Stimulated activated CD4-positive, alpha-beta T cell treated with anti-CD3 and anti-CD28 coated beads, Interleukin-12 subunit alpha, Interleukin-12 subunit beta, amount 100 ng/mL, for 24 hours (primary cell): ENCODE data around the gene OPCML.

Experiments used
- DNase-seq, 2 experiments: peaks; one replicate each; pipeline ENCODE4 v3.0.0-alpha.2; 2020; ENCODE audit warnings: low read depth in 2 of 2

OPCML gene

GRCh38 chr11:133361689-133361994, 170.7 kb downstream of the OPCML start:
- no peak for DNase-seq

DNA sequence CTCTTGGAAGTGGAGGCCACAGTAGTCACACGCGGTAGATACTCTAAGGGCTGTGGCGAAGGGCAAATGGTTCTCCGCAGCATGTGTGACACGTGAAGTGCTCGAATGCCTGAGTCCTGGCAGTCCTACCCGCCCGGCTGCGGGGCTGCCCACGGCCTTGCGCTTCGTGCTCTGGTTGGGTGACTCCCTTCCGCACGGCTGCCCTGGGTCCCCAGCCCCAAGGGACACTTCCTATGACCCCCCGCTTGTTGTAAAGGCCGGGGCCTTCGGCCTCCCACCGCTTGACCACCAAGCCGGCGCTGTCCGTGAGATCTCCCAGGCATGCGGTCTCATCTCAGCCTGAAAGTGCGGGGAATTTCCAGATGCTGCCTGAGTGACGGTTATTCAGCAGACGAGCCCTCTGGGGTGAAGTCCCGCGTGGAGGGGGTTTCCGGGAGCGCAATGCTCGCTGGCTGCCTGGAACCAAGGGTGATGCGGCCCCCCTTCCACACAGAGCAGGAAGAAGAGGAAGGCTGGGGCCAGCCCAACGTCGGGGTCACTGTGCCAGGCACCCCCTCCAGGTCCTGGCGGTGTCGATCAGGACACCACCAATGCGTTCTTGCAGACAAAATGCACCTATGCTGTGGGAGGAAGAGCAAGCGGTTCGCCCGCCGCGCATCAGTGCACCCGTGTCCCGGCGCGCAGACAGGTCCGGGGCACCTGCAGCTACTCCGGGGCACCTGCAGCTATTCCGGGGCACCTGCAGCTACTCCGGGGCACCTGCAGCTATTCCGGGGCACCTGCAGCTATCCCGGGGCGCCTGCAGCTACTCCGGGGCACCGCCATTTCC, 171.2 kb downstream of the OPCML start:
- no peak for DNase-seq

DNA sequence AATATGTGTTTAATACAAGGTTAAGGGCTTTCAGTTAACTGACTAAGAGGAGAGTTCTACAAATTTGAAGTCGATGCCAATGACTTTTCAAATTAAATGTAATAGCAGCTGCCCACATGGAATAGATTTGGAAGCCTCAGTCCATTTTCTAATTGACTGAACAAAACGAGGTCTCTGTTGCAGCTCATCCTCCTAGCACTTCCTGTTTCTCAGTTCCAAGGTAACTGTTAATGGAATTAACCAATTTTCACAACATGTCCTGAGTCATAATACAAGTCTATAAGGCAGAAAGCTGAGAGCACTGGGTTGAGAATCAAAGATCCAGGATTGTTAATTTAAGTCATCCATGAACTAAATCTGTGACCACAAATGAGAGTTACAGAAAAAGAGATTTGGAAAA, 177.2 kb downstream of the OPCML start:
- DNase-seq = no peak

- no peak for DNase-seq
Measured at GRCh38 chr11:133354069-133354468, 178.2 kb downstream of the OPCML start.

- no peak for DNase-seq
Measured at GRCh38 chr11:133350045-133350444, 182.3 kb downstream of the OPCML start.

DNA sequence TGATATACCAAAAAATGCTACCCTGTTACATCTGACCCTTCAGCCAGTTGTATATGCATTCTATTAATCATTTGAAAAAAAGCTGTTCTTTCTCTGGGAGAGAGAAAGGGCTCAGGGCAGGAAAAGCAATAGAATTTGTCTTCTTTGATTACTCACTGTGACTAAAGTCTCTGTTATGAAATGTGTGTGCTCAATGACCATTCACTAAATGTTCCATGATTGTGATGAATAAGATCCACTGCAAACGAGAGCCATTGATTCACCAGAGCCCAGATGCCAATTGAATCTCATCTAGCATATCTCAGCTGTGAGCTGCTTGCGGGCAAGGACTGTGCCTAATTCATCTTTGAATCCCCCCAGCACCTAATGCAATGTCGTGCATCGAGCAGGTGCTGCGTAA, 184.3 kb downstream of the OPCML start:
- no peak for DNase-seq

DNA sequence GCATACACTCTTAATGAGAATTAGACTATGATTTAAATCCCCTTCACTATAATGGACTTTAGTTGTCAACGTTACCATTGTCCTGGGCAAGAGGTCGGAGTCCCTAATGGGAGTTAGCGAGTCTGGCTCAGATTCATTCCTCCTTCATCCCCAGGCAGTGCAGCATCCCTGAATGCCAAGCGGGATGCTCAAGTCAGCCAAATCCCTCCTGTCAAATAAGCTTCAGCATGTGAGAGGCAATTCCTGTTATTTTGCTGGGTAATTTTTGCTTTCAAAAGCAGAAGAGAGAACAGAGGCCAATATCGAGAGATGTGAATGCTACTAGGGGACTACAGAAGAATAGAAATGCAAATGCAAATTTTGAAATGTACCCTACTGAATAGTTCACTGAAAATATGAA, 186.2 kb downstream of the OPCML start:
- DNase-seq = no peak

DNA sequence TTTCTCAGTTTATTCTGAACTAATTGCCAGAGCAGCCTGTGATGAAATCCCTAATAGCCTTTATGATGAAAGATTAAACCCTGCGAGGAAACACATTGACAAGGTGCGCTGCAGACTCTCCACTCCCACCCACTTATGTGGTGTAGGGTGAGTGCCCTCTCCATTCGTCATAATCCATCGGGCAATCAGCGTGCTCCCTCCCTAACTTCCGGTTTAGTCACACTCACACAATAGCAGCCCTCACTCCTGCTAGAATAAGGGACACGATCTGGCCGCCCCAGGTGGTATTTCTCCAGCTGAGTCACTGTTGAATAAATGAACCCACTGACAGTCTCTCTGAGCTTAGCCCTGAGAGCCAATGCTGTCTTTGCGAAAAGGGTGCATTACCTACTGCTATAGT, 188.3 kb downstream of the OPCML start:
- no peak for DNase-seq

DNA sequence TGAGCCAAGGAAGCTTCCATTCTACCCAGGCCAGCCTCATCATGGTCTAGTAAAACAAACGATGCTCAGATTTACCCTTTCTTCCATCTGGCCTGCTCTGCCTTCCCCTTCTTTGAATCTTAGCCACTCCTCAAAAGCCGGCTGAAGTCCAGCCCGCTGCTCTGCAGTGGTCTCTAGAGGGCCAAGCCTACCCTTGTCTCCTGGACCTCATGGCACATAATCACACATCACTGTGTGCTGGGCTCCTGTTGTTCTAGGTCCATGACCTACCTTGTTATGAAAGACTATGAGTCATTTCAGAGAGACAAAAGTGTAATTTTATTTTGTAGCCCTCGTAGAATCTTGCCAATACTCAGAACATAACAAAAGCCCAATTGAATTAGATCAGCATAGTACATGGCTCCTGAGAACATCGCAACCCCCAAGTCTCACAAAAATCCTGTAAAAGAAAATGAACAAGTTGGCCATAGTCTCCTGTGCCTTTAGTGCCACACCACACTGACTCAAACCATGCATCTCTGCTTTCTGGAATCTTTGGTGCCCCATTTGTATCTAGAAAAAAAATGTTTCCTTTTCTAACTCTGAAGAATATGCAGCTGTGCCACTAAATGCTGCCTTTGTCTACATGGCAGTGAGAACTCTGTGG, 192.7 kb downstream of the OPCML start:
- no peak for DNase-seq

GRCh38 chr11:133338588-133338987, 193.7 kb downstream of the OPCML start:
- DNase-seq = no peak

DNA sequence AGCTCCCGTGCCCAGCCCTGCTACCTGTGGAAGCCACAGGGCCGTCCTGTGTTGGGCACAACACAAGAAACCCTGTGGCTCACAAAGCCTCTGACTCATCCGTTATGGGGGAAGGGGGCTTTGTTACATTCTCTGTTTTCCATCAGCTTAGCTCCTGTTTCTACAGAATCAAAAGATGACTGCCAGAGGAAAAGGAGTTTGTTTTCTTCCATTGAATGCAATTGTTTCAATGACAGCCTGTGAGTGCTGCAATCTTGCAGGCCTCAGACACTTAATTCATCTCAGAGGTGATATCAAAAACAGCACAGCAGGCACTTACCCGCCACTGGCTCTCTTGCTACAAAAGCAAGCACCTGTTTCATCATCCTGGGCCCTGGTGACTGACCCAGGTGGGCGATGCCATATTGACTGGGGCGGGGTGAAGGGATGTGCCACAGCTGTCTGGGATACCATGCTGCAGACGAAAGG, 194.3 kb downstream of the OPCML start:
- no peak for DNase-seq

DNA sequence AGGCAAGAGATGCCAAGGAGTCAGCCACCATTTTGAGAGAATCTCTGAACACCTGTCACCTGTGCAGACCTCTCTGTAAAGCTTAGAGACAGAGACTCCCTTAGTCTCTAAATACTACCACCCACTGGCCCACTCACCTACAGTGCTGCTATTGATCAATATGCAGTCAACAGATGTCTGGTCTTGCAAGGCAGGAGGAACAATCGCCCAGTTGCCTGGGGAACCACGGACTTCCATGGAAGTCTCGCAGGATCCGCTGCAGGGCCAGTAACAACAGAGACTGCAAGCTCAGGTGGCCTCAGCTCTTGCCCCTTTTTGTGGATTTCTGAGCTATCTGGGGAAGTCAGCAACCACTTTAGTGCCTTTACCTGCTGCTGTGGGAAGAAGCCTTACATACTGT, 195.1 kb downstream of the OPCML start:
- no peak for DNase-seq

- no peak for DNase-seq
Measured at GRCh38 chr11:133331031-133331430, 201.3 kb downstream of the OPCML start.

DNA sequence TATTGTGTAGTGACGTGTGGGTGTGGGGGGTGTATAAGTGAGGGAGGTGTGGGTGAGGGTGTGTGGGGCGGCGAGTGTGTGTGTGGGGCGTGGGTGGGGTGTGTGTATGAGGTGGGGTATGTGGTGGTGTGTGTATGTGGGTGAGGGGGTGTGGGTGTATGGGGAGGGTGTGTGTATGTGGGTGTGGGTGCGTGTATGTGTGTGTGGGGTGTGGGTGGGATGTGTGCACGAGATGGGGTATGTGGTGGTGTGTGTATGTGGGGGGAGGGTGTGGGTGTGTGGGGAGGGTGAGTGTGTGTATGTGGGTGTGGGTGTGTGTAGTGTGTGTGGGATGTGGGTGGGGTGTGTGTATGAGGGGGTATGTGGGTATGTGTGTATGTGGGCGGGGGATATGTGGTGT, 205.5 kb downstream of the OPCML start:
- DNase-seq = no peak

- DNase-seq = no peak
Measured at GRCh38 chr11:133326332-133326731, 206.0 kb downstream of the OPCML start.

DNA sequence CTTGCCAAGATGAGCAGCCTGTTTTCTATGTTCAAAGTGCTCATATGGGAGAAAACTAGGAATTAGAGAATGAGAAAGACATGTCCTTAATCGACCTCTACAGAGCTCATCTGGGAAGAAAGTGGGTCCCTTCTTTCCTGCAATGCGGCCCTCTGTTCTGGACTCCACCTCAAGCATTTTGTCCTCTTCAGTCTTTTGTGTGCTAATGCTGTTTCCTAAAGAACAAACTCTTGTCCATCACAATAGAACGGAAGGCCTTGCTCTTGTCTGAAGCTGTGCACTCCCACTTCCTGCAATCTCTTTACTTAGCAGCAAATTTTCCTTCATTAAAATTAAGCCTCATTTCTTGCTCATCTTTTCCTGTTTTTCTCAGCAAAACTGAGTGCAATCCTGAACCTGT, 206.6 kb downstream of the OPCML start:
- no peak for DNase-seq

- DNase-seq = no peak
Measured at GRCh38 chr11:133323354-133323753, 208.9 kb downstream of the OPCML start.

DNA sequence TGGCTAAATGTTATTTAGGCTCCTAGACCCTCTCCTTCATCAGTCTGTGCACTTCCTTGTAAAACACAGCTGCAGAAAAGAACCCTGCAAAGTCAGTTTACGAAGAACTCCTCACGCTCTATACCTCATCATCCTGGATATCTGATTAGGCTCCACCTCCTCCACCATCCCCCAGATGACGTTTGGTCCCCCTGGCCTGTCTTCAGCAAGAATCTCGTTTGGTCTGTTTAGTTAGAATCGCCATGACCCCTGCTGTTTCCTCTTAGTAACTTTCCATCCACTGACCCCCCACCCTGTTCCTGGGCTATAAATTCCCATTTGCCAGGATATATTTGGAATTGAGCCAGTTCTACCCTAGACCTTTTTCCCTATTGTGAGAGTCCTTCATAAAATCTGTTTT, 214.1 kb downstream of the OPCML start:
- DNase-seq = no peak

DNA sequence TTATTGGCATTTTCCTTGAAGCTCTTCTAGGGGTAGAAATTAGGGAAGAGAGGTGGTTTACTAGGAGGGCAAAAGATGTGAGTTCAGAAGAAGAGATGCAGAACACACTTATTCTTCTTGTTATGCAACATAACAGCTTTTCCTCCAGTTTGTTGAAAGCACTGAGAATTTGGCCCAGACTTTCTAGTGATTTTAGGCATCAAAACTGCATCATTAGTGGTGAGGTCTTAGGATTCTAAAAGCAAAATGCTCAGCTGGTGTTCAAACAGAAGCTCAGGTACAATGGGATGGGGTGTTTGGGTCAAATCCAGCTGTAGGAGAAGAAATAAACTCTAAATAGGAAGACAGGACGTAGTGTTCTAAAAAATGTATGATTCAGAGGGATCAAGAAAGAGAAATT, 221.1 kb downstream of the OPCML start:
- no peak for DNase-seq

DNA sequence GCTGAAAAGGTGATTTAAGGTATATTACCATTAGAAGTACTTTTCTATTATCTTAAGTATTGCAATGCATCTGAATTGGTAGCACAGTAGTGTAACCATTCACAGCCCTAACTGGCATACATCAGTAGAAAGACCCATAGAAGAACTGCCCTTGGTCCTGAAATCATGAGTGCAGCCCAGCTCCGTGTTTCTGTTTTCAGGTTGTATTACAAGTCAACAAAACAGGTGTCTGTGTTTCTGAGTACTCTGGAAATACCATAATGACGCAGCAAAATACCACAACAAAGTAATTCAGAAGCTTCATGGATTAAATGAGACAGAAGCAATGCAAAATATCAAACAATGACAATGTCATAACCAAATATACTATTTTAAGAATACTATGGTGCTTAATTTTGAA, 226.3 kb downstream of the OPCML start:
- no peak for DNase-seq

DNA sequence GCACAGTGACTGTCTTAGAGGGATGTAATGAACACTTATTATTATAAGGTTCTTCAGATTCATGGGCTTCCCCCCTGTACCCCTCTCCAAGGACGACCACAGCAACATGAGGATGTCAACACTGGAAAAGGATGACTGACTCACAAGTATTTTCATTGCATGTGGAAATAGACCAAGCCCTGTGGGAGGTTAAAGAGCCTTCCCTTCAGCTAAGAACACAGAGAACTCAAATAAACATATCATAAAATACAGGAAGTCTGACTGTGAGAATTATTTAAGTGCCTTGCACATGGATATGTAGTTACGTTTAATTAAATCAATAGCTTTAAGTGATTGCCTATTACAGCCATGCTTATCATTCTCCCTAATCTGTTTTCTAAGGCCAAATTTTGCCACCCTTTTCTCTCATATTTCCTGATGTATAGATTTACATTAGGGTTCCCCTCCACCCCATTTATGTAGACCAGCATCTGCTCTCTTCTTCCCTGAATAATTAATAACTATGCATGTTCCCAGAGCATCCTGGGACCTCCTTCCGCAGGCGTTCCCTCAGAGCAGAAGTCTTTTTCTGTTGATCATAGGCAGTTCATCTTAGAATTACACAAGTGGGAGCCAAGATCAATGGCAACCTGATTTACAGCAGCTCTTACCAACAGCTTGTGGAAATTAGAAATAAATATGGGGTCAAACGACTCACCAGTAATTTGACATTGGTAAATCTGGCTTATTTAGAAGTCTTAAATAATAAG, 226.9 kb downstream of the OPCML start:
- no peak for DNase-seq

- DNase-seq = no peak
Measured at GRCh38 chr11:133303262-133303661, 229.0 kb downstream of the OPCML start.

GRCh38 chr11:133302056-133302455, 230.2 kb downstream of the OPCML start:
- no peak for DNase-seq
